SK-N-SH (cell line): ENCODE data around the gene RAP1B. TPM values are rescaled to one million over a fixed set of nuclear protein-coding genes. Genes with fewer than 3 reads are reported as not detected.

Experiments used
- CTCF ChIA-PET: fragments of 300-600, 350-600 bp; formaldehyde crosslinking; extraction: SDS; loops from one replicate; lab custom pipeline; 2021; lab: Yijun Ruan, JAX
- POLR2A ChIA-PET: fragments of 350-600 bp; sonication (Branson Sonifier 250); formaldehyde crosslinking; extraction: SDS; loops from one replicate; lab custom pipeline; 2020; ENCODE audit warnings: antibody characterized with exemption, inconsistent platforms; lab: Yijun Ruan, JAX
- DNase-seq: peaks from one replicate; pipeline ENCODE4 v3.0.0; 2012
- H2AFZ ChIP-seq: fragments of 200-600 bp; sonication (generic); 2 replicates; pipeline ENCODE4 v1.8.1; 2016; ENCODE audit warnings: antibody characterized with exemption, mild to moderate bottlenecking, low read depth
- H3F3A ChIP-seq: fragments of 200-600 bp; sonication (generic); replicated peaks from 2 replicates; pipeline ENCODE3; 2016; ENCODE audit warnings: antibody characterized with exemption, mild to moderate bottlenecking; ENCODE audit not compliant: insufficient read depth
- H3K27ac ChIP-seq, 2 experiments: fragments of 200-500 bp in 1 of 2; fragments of 200-600 bp in 1 of 2; sonication (Bioruptor generic) in 1 of 2; sonication (generic), shearing (Covaris generic) in 1 of 2; 2 replicates each; pipeline versions ENCODE4 v1.5.1 to v1.6.1; 2014 to 2016; ENCODE audit warnings: low read depth in 2 of 2, inconsistent platforms in 1 of 2, low read length in 1 of 2, mild to moderate bottlenecking in 1 of 2, mixed read lengths in 1 of 2
- H3K27me3 ChIP-seq: fragments of 200-600 bp; sonication (generic), shearing (Covaris generic); 2 replicates; pipeline ENCODE4 v1.6.1; 2016; ENCODE audit warnings: mixed run types; ENCODE audit not compliant: insufficient read depth
- H3K36me3 ChIP-seq, 2 experiments: fragments of 200-500 bp in 1 of 2; fragments of 200-600 bp in 1 of 2; sonication (Bioruptor generic) in 1 of 2; sonication (generic) in 1 of 2; replicated peaks in 1 of 2; 2 replicates each; pipeline versions ENCODE3 to v1.5.1; 2014 to 2016; ENCODE audit warnings: low read length in 1 of 2, mild to moderate bottlenecking in 1 of 2; ENCODE audit not compliant: insufficient read depth in 2 of 2, control insufficient read depth in 1 of 2
- H3K4me1 ChIP-seq, 2 experiments: fragments of 200-500 bp in 1 of 2; fragments of 200-600 bp in 1 of 2; sonication (Bioruptor generic) in 1 of 2; sonication (generic), shearing (Covaris generic) in 1 of 2; 2 replicates each; pipeline versions ENCODE4 v1.5.1 to v1.6.1; 2014 to 2016; ENCODE audit warnings: low read depth in 1 of 2, low read length in 1 of 2, mixed run types in 1 of 2; ENCODE audit not compliant: insufficient read depth in 2 of 2, control insufficient read depth in 1 of 2
- H3K4me2 ChIP-seq: fragments of 200-600 bp; sonication (generic), shearing (Covaris generic); 2 replicates; pipeline ENCODE4 v1.6.1; 2017; ENCODE audit warnings: mixed run types
- H3K4me3 ChIP-seq, 2 experiments: fragments of 200-500 bp in 1 of 2; fragments of 200-600 bp in 1 of 2; sonication (Bioruptor generic) in 1 of 2; sonication (generic), shearing (Covaris generic) in 1 of 2; 2 replicates each; pipeline versions ENCODE4 v1.5.1 to v1.8.1; 2014 to 2016; ENCODE audit warnings: low read depth in 2 of 2, inconsistent platforms in 1 of 2, low read length in 1 of 2, mild to moderate bottlenecking in 1 of 2, mixed read lengths in 1 of 2, moderate library complexity in 1 of 2
- H3K79me2 ChIP-seq: fragments of 200-600 bp; sonication (generic); 2 replicates; pipeline ENCODE4 v1.8.1; 2017; ENCODE audit warnings: mild to moderate bottlenecking; ENCODE audit not compliant: insufficient read depth
- H3K9ac ChIP-seq: fragments of 200-600 bp; sonication (generic); 2 replicates; pipeline ENCODE4 v1.6.1; 2017; ENCODE audit warnings: mixed run types
- H3K9me2 ChIP-seq: fragments of 200-600 bp; sonication (generic); 2 replicates; pipeline ENCODE4 v1.6.1; 2017; ENCODE audit warnings: mixed run types
- H3K9me3 ChIP-seq: fragments of 200-600 bp; sonication (generic); 2 replicates; pipeline ENCODE4 v1.6.1; 2017; ENCODE audit warnings: mixed run types, mild to moderate bottlenecking, moderate library complexity
- H4K20me1 ChIP-seq: fragments of 200-600 bp; sonication (generic); 2 replicates; pipeline ENCODE4 v1.6.1; 2017; ENCODE audit warnings: mild to moderate bottlenecking, mixed run types; ENCODE audit not compliant: insufficient read depth
- ELF1 ChIP-seq: IDR thresholded peaks from 2 replicates; pipeline ENCODE4 v1.4.0; 2012
- EZH2phosphoT487 ChIP-seq: fragments of 200-600 bp; sonication (generic); IDR thresholded peaks from 2 replicates; pipeline ENCODE4 v1.6.1; 2017; ENCODE audit warnings: low read depth, mixed run types, mild to moderate bottlenecking, antibody characterized with exemption, moderate library complexity, borderline replicate concordance
- FOSL2 ChIP-seq: IDR thresholded peaks from 2 replicates; pipeline ENCODE4 v1.4.0; 2012; ENCODE audit warnings: low read depth, mild to moderate bottlenecking, moderate library complexity, borderline replicate concordance
- FOXM1 ChIP-seq: IDR thresholded peaks from 2 replicates; pipeline ENCODE4 v1.4.0; 2012; ENCODE audit warnings: low read depth, mild to moderate bottlenecking
- GABPA ChIP-seq: IDR thresholded peaks from 2 replicates; pipeline ENCODE4 v1.4.0; 2012; ENCODE audit warnings: low read depth, mild to moderate bottlenecking
- MEF2A ChIP-seq: IDR thresholded peaks from 2 replicates; pipeline ENCODE4 v1.4.0; 2012; ENCODE audit warnings: low read depth, borderline replicate concordance
- MXI1 ChIP-seq: IDR thresholded peaks from 2 replicates; pipeline ENCODE4 v1.6.1; 2012; ENCODE audit warnings: mild to moderate bottlenecking, low read depth, low read length, improper control_type of control experiment
- POLR2AphosphoS5 ChIP-seq: IDR thresholded peaks from 2 replicates; pipeline ENCODE4 v1.6.1; 2012; ENCODE audit warnings: low read depth, low read length
- RFX5 ChIP-seq: IDR thresholded peaks from 2 replicates; pipeline ENCODE4 v1.6.1; 2012; ENCODE audit warnings: mild to moderate bottlenecking, improper control_type of control experiment, low read length
- RXRA ChIP-seq: IDR thresholded peaks from 2 replicates; pipeline ENCODE4 v1.4.0; 2012; ENCODE audit warnings: low read depth, mild to moderate bottlenecking, borderline replicate concordance
- SIN3A ChIP-seq: IDR thresholded peaks from 2 replicates; pipeline ENCODE4 v1.6.1; 2012; ENCODE audit warnings: low read depth, mild to moderate bottlenecking, low read length, moderate library complexity, borderline replicate concordance
- SMC3 ChIP-seq: IDR thresholded peaks from 2 replicates; pipeline ENCODE4 v1.6.1; 2012; ENCODE audit warnings: low read depth, low read length, improper control_type of control experiment
- TAF1 ChIP-seq: IDR thresholded peaks from 2 replicates; pipeline ENCODE4 v1.6.1; 2012; ENCODE audit warnings: low read depth, mild to moderate bottlenecking, low read length, moderate library complexity, borderline replicate concordance
- TCF12 ChIP-seq: IDR thresholded peaks from 2 replicates; pipeline ENCODE4 v1.4.0; 2012
- TEAD4 ChIP-seq: IDR thresholded peaks from 2 replicates; pipeline ENCODE4 v1.4.0; 2012; ENCODE audit warnings: mild to moderate bottlenecking, borderline replicate concordance; ENCODE audit not compliant: insufficient read depth
- YY1 ChIP-seq: IDR thresholded peaks from 2 replicates; pipeline ENCODE4 v1.4.0; 2012; ENCODE audit warnings: low read depth, mild to moderate bottlenecking
- WGBS: methylation state at CpG from one replicate; pipeline ENCODE4 v1.1.6; 2017; ENCODE audit warnings: low lambda C conversion rate; 5-methylcytosine and 5-hydroxymethylcytosine counted together
- polyA plus RNA-seq, 3 experiments: library from polyadenylated mRNA; depleted of rRNA; stranded (reverse); fragments of >200 nt; gene quantifications; 2 replicates each; pipeline ENCODE4 v1.2.3, GENCODE V29; 2012
- TF ChIP-seq, protein P1 (sequence below): IDR thresholded peaks from 2 replicates; pipeline ENCODE4 v1.4.0; 2012; ENCODE audit warnings: low read depth
- TF ChIP-seq, protein P2 (sequence below): fragments of 150-350 bp; IDR thresholded peaks from 2 replicates; pipeline ENCODE4 v1.6.1; 2016; ENCODE audit warnings: mild to moderate bottlenecking, low read depth, low read length
- TF ChIP-seq, protein P3 (sequence below): IDR thresholded peaks from 2 replicates; pipeline ENCODE4 v1.4.0; 2012; ENCODE audit warnings: low read depth, borderline replicate concordance
- TF ChIP-seq, protein P4 (sequence below): IDR thresholded peaks from 2 replicates; pipeline ENCODE4 v1.4.0; 2012; ENCODE audit warnings: low read depth, borderline replicate concordance

The RAP1B gene
- 128 and 140 TPM in 2 replicates for polyA plus RNA-seq (2012; rRNA removed)
- 185 and 241 TPM in 2 replicates for polyA plus RNA-seq (2012; cell fraction: cytosol; rRNA removed)
- polyA plus RNA-seq (2012; cell fraction: nucleus; rRNA removed): 44.7 and 80.8 TPM in 2 replicates

DNA sequence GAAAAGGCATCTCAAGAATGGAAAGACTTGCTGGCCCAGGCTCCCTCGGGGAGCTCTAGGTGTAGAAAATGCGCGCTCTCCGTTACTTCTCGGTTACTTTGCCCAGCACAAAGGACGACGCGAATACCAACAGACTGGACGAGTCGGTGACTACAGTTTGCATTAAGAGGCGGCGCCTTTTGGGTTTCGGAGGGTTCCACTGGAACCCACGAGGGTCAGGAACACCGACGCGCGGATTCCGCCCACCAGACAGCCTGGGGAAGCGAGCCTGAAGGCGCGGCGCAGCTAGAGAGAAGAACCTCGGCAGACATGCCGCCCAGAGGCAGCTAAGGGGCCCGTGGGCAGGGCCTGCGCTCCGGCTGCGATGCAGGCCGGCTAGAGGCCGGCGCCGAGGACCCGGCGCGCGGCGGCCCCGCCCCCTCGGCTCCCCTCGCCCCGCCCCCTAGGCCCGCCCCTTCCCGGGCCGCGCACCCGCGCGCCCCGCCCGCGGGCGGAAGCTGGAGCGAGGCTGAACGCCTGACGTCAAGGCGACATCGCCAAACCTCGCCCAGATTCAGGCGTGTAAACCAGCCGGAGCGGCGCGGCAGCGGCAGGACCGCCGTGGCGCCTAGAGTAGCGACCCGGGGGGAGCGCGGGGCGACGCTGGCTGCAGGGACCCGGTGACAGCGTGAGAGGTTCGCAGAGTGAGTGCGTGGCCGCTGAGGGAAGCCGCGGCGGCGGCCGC, at the start of gene RAP1B:
RAP1B (plus strand) TSS at position 530 of the 724 bp plus-strand sequence. CDS start 37,826 bp downstream, outside the sequence.
- peaks cover 43% of the 10 kb centered on the region for H3K79me2 ChIP-seq
- peak within 1 kb of the TSS; percentile 96 for H2AFZ ChIP-seq
- TF ChIP-seq MXI1 (peak; percentile 88), GABPA (peak; percentile 59; the same call in 1 of the 2 replicates), POLR2AphosphoS5 (peak; percentile 92), SIN3A (peak; percentile 71; the same call in 1 of the 2 replicates), FOXM1 (0 out of 2 replicates have a peak, but pooled peaks have one; percentile 27), RFX5 (no peak), YY1 (peak; percentile 71; the same call in 1 of the 2 replicates), TAF1 (peak; percentile 66)
- TF ChIP-seq, protein P1, sequence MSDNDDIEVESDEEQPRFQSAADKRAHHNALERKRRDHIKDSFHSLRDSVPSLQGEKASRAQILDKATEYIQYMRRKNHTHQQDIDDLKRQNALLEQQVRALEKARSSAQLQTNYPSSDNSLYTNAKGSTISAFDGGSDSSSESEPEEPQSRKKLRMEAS: peak; percentile 75; the same call in 1 of the 2 replicates
- TF ChIP-seq, protein P2, sequence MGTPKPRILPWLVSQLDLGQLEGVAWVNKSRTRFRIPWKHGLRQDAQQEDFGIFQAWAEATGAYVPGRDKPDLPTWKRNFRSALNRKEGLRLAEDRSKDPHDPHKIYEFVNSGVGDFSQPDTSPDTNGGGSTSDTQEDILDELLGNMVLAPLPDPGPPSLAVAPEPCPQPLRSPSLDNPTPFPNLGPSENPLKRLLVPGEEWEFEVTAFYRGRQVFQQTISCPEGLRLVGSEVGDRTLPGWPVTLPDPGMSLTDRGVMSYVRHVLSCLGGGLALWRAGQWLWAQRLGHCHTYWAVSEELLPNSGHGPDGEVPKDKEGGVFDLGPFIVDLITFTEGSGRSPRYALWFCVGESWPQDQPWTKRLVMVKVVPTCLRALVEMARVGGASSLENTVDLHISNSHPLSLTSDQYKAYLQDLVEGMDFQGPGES: no peak
- peak within 1 kb of the TSS; percentile 94 to 97 for H3K27ac ChIP-seq
- H3K36me3 ChIP-seq: peaks cover 3 to 5% of the 10 kb centered on the region in 2 experiments
- H3K4me1 ChIP-seq: peaks cover 0 to 8% of the 10 kb centered on the region in 2 experiments; a peak in 2 of 4 replicates
- peak; percentile 98 for DNase-seq
- H3K4me2 ChIP-seq: peak within 1 kb of the TSS; percentile 91
- ChIA-PET POLR2A (interaction anchor here (0.6 to 1.1 kb wide), 2 partner anchors 11 to 41 kb away, joined by 3 to 4 read pairs; no protein-coding TSS in a partner anchor), CTCF (no interaction called here)
- no peaks in the 10 kb centered on the region for H3K9me2 ChIP-seq
- peaks cover 15% of the 10 kb centered on the region for H3F3A ChIP-seq
- 0% methylated on average over 23 of the region's 84 CpGs for WGBS
- H4K20me1 ChIP-seq: peaks cover 38% of the 10 kb centered on the region
- no peaks in the 10 kb centered on the region for H3K9me3 ChIP-seq
- H3K4me3 ChIP-seq: peak within 1 kb of the TSS; percentile 77 to 87
- peak within 1 kb of the TSS; percentile 96 for H3K9ac ChIP-seq
- no peaks in the 10 kb centered on the region for H3K27me3 ChIP-seq

DNA sequence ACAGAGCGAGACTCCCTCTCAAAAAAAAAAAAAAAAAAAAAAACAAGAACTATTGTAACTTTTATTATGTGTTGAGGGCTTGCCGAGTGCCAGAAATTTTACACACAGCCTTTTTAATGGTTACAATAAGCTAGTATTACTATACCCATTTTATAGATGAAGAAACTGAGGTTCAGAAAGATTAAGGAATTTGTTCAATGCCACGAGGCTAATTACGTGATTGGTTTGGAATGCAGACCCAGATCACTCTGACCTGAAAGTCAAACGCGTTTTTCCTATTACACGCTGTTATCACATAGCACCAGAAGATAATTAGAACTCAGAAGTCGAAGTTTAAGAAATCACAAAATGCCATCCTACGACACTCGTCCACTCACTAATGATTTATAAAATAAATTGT, 48.9 kb upstream of the RAP1B start:
- H3K9me2 ChIP-seq: no peaks in the 10 kb centered on the region
- WGBS: 78% methylated on average over 10 of the region's 10 CpGs
- H3K4me3 ChIP-seq: no peak overlapping the region
- no peak for DNase-seq
- peaks cover 3 to 28% of the 10 kb centered on the region in 2 experiments for H3K4me1 ChIP-seq
- no peak overlapping the region for H3K27ac ChIP-seq
- no peaks in the 10 kb centered on the region for H3K79me2 ChIP-seq
- H4K20me1 ChIP-seq: no peaks in the 10 kb centered on the region
- H3K36me3 ChIP-seq: no peaks in the 10 kb centered on the region
- ChIA-PET POLR2A (no interaction called here), CTCF (no interaction called here)
- H3K9ac ChIP-seq: no peak overlapping the region
- no peak overlapping the region for H2AFZ ChIP-seq
- TF ChIP-seq ELF1 (no peak), SMC3 (no peak), TCF12 (no peak), MEF2A (no peak), MXI1 (no peak), TEAD4 (no peak), FOSL2 (no peak), TAF1 (no peak), FOXM1 (no peak), RXRA (no peak), EZH2phosphoT487 (no peak)
- TF ChIP-seq, protein P3, sequence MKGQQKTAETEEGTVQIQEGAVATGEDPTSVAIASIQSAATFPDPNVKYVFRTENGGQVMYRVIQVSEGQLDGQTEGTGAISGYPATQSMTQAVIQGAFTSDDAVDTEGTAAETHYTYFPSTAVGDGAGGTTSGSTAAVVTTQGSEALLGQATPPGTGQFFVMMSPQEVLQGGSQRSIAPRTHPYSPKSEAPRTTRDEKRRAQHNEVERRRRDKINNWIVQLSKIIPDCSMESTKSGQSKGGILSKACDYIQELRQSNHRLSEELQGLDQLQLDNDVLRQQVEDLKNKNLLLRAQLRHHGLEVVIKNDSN: no peak
- TF ChIP-seq, protein P2: no peak
- TF ChIP-seq, protein P4, sequence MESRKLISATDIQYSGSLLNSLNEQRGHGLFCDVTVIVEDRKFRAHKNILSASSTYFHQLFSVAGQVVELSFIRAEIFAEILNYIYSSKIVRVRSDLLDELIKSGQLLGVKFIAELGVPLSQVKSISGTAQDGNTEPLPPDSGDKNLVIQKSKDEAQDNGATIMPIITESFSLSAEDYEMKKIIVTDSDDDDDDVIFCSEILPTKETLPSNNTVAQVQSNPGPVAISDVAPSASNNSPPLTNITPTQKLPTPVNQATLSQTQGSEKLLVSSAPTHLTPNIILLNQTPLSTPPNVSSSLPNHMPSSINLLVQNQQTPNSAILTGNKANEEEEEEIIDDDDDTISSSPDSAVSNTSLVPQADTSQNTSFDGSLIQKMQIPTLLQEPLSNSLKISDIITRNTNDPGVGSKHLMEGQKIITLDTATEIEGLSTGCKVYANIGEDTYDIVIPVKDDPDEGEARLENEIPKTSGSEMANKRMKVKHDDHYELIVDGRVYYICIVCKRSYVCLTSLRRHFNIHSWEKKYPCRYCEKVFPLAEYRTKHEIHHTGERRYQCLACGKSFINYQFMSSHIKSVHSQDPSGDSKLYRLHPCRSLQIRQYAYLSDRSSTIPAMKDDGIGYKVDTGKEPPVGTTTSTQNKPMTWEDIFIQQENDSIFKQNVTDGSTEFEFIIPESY: no peak
- no peaks in the 10 kb centered on the region for H3K9me3 ChIP-seq
- no peaks in the 10 kb centered on the region for H3K27me3 ChIP-seq
- peaks cover 37% of the 10 kb centered on the region for H3F3A ChIP-seq
- H3K4me2 ChIP-seq: no peak overlapping the region
